ENCODE results near the gene SF3B3. TPM values are rescaled to one million over a fixed set of nuclear protein-coding genes. Genes with fewer than 3 reads are reported as not detected.

The SF3B3 gene
- polyA plus RNA-seq, 1 donor (not counting 4 experiments of a cell fraction or from before 2014, with no cell fraction given), result 142 TPM

- dilution Hi-C loops (cut with MboI; ENCODE audit: extremely low pct_ligation_motif_present, low sequenced_read_pairs), result no loop called here
- Histone ChIP-seq H4K20me1 (ENCODE audit: control insufficient read depth, extremely low read depth, insufficient read depth, low read length) (no peaks in the 10 kb centered on the region), H2AFZ (ENCODE audit: control insufficient read depth, low read length) (peak overlapping the region; percentile 84), H3K4me3 (ENCODE audit: control insufficient read depth in 2 of 3, extremely low read depth in 1 of 3, insufficient read depth in 2 of 3, low read depth in 1 of 3, low read length in 3 of 3) (no peak overlapping the region), H3K9ac (ENCODE audit: control insufficient read depth, extremely low read depth, insufficient read depth, low read length) (no peak overlapping the region), H3K9me1 (ENCODE audit: control insufficient read depth, extremely low read depth, insufficient read depth, low read length) (peaks cover 2% of the 10 kb centered on the region), H3K36me3 (ENCODE audit: control insufficient read depth in 2 of 2, extremely low read depth in 1 of 2, insufficient read depth in 2 of 2, low read length in 2 of 2) (no peaks in the 10 kb centered on the region), H3K9me3 (ENCODE audit: control insufficient read depth, low read depth, low read length) (no peaks in the 10 kb centered on the region), H3K27ac (ENCODE audit: control insufficient read depth, insufficient read depth, low read length) (no peak overlapping the region), H3K4me2 (ENCODE audit: control insufficient read depth, extremely low read depth, insufficient read depth, low read depth, low read length) (peak overlapping the region; percentile 74), H3K4me1 (ENCODE audit: control insufficient read depth, extremely low read depth, insufficient read depth, low read length) (peaks cover 16% of the 10 kb centered on the region), H3K27me3 (ENCODE audit: control insufficient read depth, extremely low read depth, insufficient read depth, low read length) (no peaks in the 10 kb centered on the region), H3K79me2 (ENCODE audit: control insufficient read depth, insufficient read depth, low read length) (no peaks in the 10 kb centered on the region)
- no peak for TF ChIP-seq CTCF (optimal IDR thresholded peaks at IDR 0.05 in 1 of 3, IDR thresholded peaks at IDR 0.05 in 1 of 3, conservative IDR thresholded peaks at IDR 0.05 in 1 of 3; ENCODE audit: extremely low read depth in 1 of 3, insufficient read depth in 2 of 3, low read length in 3 of 3)
- no peak for TF ChIP-seq EZH2 (IDR thresholded peaks at IDR 0.05; ENCODE audit: low read length)
- DNase-seq (ENCODE audit: low read depth, low spot score), result no peak
- FAIRE-seq, result no peak
These were observed 67.3 kb downstream of the SF3B3 start for GRCh38 chr16:70590722-70591415.

- no peaks in the 10 kb centered on the region for H3K36me3 ChIP-seq (ENCODE audit: control insufficient read depth in 2 of 2, extremely low read depth in 1 of 2, insufficient read depth in 2 of 2, low read length in 2 of 2)
- no peak overlapping the region for H2AFZ ChIP-seq (ENCODE audit: control insufficient read depth, low read length)
- FAIRE-seq (no peak), DNase-seq (ENCODE audit: low read depth, low spot score) (no peak)
- H3K27me3 ChIP-seq (ENCODE audit: control insufficient read depth, extremely low read depth, insufficient read depth, low read length), result no peaks in the 10 kb centered on the region
- dilution Hi-C loops (cut with MboI; ENCODE audit: extremely low pct_ligation_motif_present, low sequenced_read_pairs), result no loop called here
- no peaks in the 10 kb centered on the region for H3K9me3 ChIP-seq (ENCODE audit: control insufficient read depth, low read depth, low read length)
- peaks cover 16% of the 10 kb centered on the region for H3K4me1 ChIP-seq (ENCODE audit: control insufficient read depth, extremely low read depth, insufficient read depth, low read length)
- H3K4me3 ChIP-seq (ENCODE audit: control insufficient read depth in 2 of 3, extremely low read depth in 1 of 3, insufficient read depth in 2 of 3, low read depth in 1 of 3, low read length in 3 of 3), result no peak overlapping the region
- no peak overlapping the region for H3K4me2 ChIP-seq (ENCODE audit: control insufficient read depth, extremely low read depth, insufficient read depth, low read depth, low read length)
- H3K27ac ChIP-seq (ENCODE audit: control insufficient read depth, insufficient read depth, low read length), result no peak overlapping the region
- H3K9ac ChIP-seq (ENCODE audit: control insufficient read depth, extremely low read depth, insufficient read depth, low read length), result no peak overlapping the region
- no peaks in the 10 kb centered on the region for H3K79me2 ChIP-seq (ENCODE audit: control insufficient read depth, insufficient read depth, low read length)
- no peak for TF ChIP-seq CTCF (optimal IDR thresholded peaks at IDR 0.05 in 1 of 3, IDR thresholded peaks at IDR 0.05 in 1 of 3, conservative IDR thresholded peaks at IDR 0.05 in 1 of 3; ENCODE audit: extremely low read depth in 1 of 3, insufficient read depth in 2 of 3, low read length in 3 of 3)
- TF ChIP-seq EZH2 (IDR thresholded peaks at IDR 0.05; ENCODE audit: low read length), result no peak
- no peaks in the 10 kb centered on the region for H4K20me1 ChIP-seq (ENCODE audit: control insufficient read depth, extremely low read depth, insufficient read depth, low read length)
- peaks cover 2% of the 10 kb centered on the region for H3K9me1 ChIP-seq (ENCODE audit: control insufficient read depth, extremely low read depth, insufficient read depth, low read length)
These were observed 68.0 kb downstream of the SF3B3 start for GRCh38 chr16:70591615-70592014.
